GM23248 (cell line): ENCODE data around the gene CEP41.

Experiments
- EZH2 ChIP-seq: fragments of 200-600 bp; sonication (generic); IDR thresholded peaks from 2 replicates; pipeline ENCODE4 v1.6.1; 2018; ENCODE audit warnings: antibody characterized with exemption, mild to moderate bottlenecking; ENCODE audit not compliant: insufficient read depth, poor library complexity, severe bottlenecking
- EZH2phosphoT487 ChIP-seq: fragments of 200-600 bp; sonication (generic); IDR thresholded peaks from 2 replicates; pipeline ENCODE4 v1.6.1; 2018; ENCODE audit warnings: antibody characterized with exemption, moderate library complexity, mild to moderate bottlenecking, low read depth; ENCODE audit not compliant: insufficient read depth

DNA sequence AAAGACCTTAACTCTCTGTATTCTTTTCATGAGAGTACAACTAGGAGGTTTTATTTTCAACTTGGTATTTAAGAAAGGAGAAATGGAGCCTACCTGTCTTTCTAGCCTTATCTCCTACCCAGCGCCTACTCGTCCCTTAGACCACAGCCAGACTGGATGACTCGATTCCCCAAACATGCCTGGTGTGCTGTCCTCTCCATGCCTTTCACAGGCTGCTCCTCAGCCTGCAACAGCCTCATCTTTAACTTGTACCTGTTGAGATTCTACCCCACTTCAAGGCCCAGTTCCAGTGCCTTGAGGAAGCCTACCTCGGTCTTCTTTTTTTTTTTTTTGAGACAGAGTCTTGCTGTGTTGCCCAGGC lies 31.1 kb downstream of the CEP41 start:
- TF ChIP-seq EZH2 (no peak), EZH2phosphoT487 (no peak)
